Stimulated activated memory B cell treated with anti-CD40 and anti-IgM and Interleukin-4, amounts not matched to agents 10 μg/mL and 1 μg/mL and 100 μg/mL, for 72 hours (primary cell): ENCODE data around the gene SOSTDC1.

ENCODE experiments used
- ATAC-seq: fragments of 150-1000 bp; cut with Tn5 transposase; 2 replicates; pipeline ENCODE4 v1.10.0; 2021
- H3K27ac Mint-ChIP-seq: one replicate; pipeline ENCODE4 v1.8.0; 2022; ENCODE audit warnings: mild to moderate bottlenecking, mixed read lengths
- H3K27me3 Mint-ChIP-seq: one replicate; pipeline ENCODE4 v1.8.0; 2022; ENCODE audit warnings: mixed read lengths
- H3K36me3 Mint-ChIP-seq: one replicate; pipeline ENCODE4 v1.8.0; 2022; ENCODE audit warnings: mixed read lengths
- H3K4me1 Mint-ChIP-seq: one replicate; pipeline ENCODE4 v1.8.0; 2022; ENCODE audit warnings: mixed read lengths
- H3K4me3 Mint-ChIP-seq: one replicate; pipeline ENCODE4 v1.8.0; 2022; ENCODE audit warnings: mild to moderate bottlenecking, moderate library complexity, mixed read lengths
- H3K9me3 Mint-ChIP-seq: one replicate; pipeline ENCODE4 v1.8.0; 2022; ENCODE audit warnings: mixed read lengths

The SOSTDC1 gene

GRCh38 chr7:16416289-16417282 lies 49.0 kb downstream of the SOSTDC1 start:
- no peaks in the 10 kb centered on the region for H3K36me3 Mint-ChIP-seq
- no peaks in the 10 kb centered on the region for H3K9me3 Mint-ChIP-seq
- H3K27me3 Mint-ChIP-seq: no peaks in the 10 kb centered on the region
- H3K4me1 Mint-ChIP-seq: peaks cover 21% of the 10 kb centered on the region
- H3K27ac Mint-ChIP-seq: no peak overlapping the region
- no peak overlapping the region for H3K4me3 Mint-ChIP-seq
- ATAC-seq: no peak

DNA sequence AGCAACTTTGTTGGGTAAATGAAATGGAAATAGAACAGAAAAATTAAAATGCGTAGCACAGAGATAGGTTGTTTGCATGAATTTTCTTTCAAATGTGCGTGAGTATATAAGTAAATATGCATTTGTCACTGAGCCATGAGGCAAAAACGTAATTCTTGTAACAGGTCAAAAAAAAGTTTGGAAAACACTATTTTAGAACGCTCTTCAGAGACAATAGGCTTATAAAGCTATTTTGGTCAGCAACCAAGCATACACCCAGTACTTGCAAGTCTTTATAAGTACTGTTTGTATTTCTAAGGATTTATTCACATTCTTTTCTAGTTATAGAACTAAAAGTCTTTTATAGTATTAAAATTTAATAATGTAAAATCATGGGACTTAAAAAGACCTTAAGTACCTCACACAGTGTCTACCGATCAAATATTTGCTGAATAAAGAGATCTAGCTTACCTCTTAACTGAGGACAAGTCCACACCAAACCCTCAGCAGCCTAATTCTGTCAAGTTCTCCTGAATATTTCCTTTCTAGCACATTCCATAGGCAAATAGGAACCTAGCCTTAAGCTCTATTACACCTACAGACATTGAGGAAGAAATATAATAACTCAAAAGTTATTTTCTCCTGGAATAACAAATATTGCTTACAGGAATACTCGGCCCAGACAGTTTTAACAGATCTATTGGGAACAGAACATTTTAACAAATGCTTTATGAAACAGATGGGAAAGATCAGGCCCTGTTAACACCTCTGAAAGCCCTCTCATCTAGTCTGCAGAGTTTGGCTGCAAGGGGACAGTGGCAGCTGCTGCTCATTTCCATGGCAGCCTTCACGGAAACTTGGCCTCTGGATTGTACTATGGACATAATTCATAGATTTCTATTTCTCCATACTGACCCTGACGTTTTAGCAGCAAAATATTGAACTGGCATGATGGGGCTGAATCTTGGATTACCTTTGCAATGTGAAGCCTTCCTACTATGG lies 53.0 kb downstream of the SOSTDC1 start:
- no peaks in the 10 kb centered on the region for H3K9me3 Mint-ChIP-seq
- H3K4me1 Mint-ChIP-seq: peaks cover 9% of the 10 kb centered on the region
- H3K27me3 Mint-ChIP-seq: no peaks in the 10 kb centered on the region
- no peak overlapping the region for H3K4me3 Mint-ChIP-seq
- no peak overlapping the region for H3K27ac Mint-ChIP-seq
- ATAC-seq: no peak
- no peaks in the 10 kb centered on the region for H3K36me3 Mint-ChIP-seq
